SH-SY5Y (cell line): Measurements from ENCODE around the gene SNX22.

Experiments
- GATA2 ChIP-seq: IDR thresholded peaks from 2 replicates; pipeline ENCODE4 v1.6.1; 2011; ENCODE audit warnings: mild to moderate bottlenecking, low read depth, low read length
- GATA3 ChIP-seq: IDR thresholded peaks from 2 replicates; pipeline ENCODE4 v1.6.1; 2011; ENCODE audit warnings: low read depth, mild to moderate bottlenecking, low read length, moderate library complexity

SNX22 gene

GRCh38 chr15:64158363-64159134, 7.0 kb downstream of the SNX22 start:
- TF ChIP-seq GATA3 (no peak), GATA2 (no peak)

GRCh38 chr15:64161688-64162477, 10.4 kb downstream of the SNX22 start:
- TF ChIP-seq GATA3 (no peak), GATA2 (no peak)

GRCh38 chr15:64162478-64162868, 10.9 kb downstream of the SNX22 start:
- TF ChIP-seq GATA2, result no peak
- TF ChIP-seq GATA3, result no peak

GRCh38 chr15:64162869-64163658, 11.5 kb downstream of the SNX22 start, which contains the start of gene PPIB:
TSS of gene PPIB (minus strand) at chr15:64163022. CDS start at chr15:64162986, 36 bp downstream.
- TF ChIP-seq GATA3 (no peak), GATA2 (no peak)

GRCh38 chr15:64163659-64164362, 12.3 kb downstream of the SNX22 start:
- no peak for TF ChIP-seq GATA3
- no peak for TF ChIP-seq GATA2

GRCh38 chr15:64164436-64164835, 12.9 kb downstream of the SNX22 start:
- TF ChIP-seq GATA2 (no peak), GATA3 (no peak)

GRCh38 chr15:64166102-64166890, 14.8 kb downstream of the SNX22 start:
- no peak for TF ChIP-seq GATA2

GRCh38 chr15:64180235-64180824, 28.8 kb downstream of the SNX22 start:
- TF ChIP-seq GATA2, result no peak
- TF ChIP-seq GATA3, result no peak

GRCh38 chr15:64182859-64183370, 31.4 kb downstream of the SNX22 start:
- TF ChIP-seq GATA2 (no peak), GATA3 (no peak)

GRCh38 chr15:64185146-64185911, 33.8 kb downstream of the SNX22 start:
- TF ChIP-seq GATA3 (no peak), GATA2 (no peak)

- TF ChIP-seq GATA2 (no peak), GATA3 (no peak)
Measured at GRCh38 chr15:64187396-64188191, 36.1 kb downstream of the SNX22 start.
